Measurements from ENCODE around the gene CR1.

DNA sequence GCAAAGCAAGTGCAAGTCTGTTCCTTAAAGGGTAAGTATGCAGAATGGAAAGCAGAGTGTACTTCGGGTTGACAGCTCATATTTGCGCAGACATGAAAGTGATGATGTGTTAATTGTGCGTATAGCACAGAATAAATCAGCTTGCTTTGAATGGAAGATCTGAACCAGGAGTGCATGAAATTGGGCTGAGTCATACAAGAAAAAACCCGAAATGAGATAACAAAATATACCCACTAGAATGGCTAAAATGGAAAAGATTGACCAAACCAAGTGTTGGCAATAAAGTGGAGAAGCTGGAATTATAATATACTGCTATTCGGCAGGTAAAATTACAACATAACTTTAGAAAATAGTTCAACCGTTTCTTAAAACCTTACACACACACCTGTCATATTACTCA is 177.4 kb downstream of the CR1 start:
- TF ChIP-seq, protein P1, sequence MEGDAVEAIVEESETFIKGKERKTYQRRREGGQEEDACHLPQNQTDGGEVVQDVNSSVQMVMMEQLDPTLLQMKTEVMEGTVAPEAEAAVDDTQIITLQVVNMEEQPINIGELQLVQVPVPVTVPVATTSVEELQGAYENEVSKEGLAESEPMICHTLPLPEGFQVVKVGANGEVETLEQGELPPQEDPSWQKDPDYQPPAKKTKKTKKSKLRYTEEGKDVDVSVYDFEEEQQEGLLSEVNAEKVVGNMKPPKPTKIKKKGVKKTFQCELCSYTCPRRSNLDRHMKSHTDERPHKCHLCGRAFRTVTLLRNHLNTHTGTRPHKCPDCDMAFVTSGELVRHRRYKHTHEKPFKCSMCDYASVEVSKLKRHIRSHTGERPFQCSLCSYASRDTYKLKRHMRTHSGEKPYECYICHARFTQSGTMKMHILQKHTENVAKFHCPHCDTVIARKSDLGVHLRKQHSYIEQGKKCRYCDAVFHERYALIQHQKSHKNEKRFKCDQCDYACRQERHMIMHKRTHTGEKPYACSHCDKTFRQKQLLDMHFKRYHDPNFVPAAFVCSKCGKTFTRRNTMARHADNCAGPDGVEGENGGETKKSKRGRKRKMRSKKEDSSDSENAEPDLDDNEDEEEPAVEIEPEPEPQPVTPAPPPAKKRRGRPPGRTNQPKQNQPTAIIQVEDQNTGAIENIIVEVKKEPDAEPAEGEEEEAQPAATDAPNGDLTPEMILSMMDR (IDR thresholded peaks at IDR 0.05): no peak
- TF ChIP-seq POLR2A (IDR thresholded peaks at IDR 0.05): no peak

All from Peyer's patch (tissue), 4 donors.